SK-N-SH treated with all-trans-retinoic acid at 6 μM for 48 hours (cell line): ENCODE measurements around the gene CD79A.

Experiments
- ATAC-seq: fragments of 200-7000 bp; cut with Tn5 transposase; 3 replicates; pipeline ENCODE4 v1.9.1; 2020; ENCODE audit warnings: mild to moderate bottlenecking, moderate library complexity
- ARNTL ChIP-seq: fragments of 450-650 bp; formaldehyde crosslinking; IDR thresholded peaks from 2 replicates; pipeline ENCODE4 v1.5.0; 2020; ENCODE audit warnings: low read depth, mild to moderate bottlenecking, moderate library complexity, borderline replicate concordance
- BACH2 ChIP-seq: fragments of 250-450 bp; sonication (Bioruptor Pico); IDR thresholded peaks from 2 replicates; pipeline ENCODE4 v1.9.0; 2021; ENCODE audit warnings: mild to moderate bottlenecking, borderline replicate concordance
- CSDC2 ChIP-seq: fragments of 250-450 bp; sonication (Bioruptor Pico); IDR thresholded peaks from 2 replicates; pipeline ENCODE4 v1.5.0; 2020; ENCODE audit warnings: mild to moderate bottlenecking, moderate library complexity
- CSRNP3 ChIP-seq: fragments of 250-450 bp; sonication (Bioruptor Pico); IDR thresholded peaks from 2 replicates; pipeline ENCODE4 v1.5.1; 2021; ENCODE audit warnings: mild to moderate bottlenecking, moderate library complexity
- ESRRG ChIP-seq: fragments of 250-450 bp; sonication (Bioruptor Pico); IDR thresholded peaks from 2 replicates; pipeline ENCODE4 v1.6.1; 2021; ENCODE audit warnings: mild to moderate bottlenecking
- GLIS3 ChIP-seq: fragments of 250-450 bp; sonication (Bioruptor Pico); IDR thresholded peaks from 2 replicates; pipeline ENCODE4 v1.5.0; 2020; ENCODE audit warnings: mild to moderate bottlenecking, moderate library complexity
- ISL1 ChIP-seq: fragments of 250-450 bp; sonication (Bioruptor Pico); IDR thresholded peaks from 2 replicates; pipeline ENCODE4 v2.1.2; 2022; ENCODE audit warnings: mild to moderate bottlenecking, moderate library complexity
- OSR1 ChIP-seq: fragments of 250-450 bp; sonication (Bioruptor Pico); IDR thresholded peaks from 2 replicates; pipeline ENCODE4 v1.8.0; 2022; ENCODE audit warnings: moderate library complexity, mild to moderate bottlenecking, inconsistent platforms
- PATZ1 ChIP-seq: fragments of 250-450 bp; sonication (Bioruptor Pico); IDR thresholded peaks from 2 replicates; pipeline ENCODE4 v1.8.0; 2020; ENCODE audit warnings: mild to moderate bottlenecking, moderate library complexity, borderline replicate concordance
- POU6F1 ChIP-seq: fragments of 250-450 bp; sonication (Bioruptor Pico); IDR thresholded peaks from 2 replicates; pipeline ENCODE4 v1.8.0; 2021; ENCODE audit warnings: low read depth, mild to moderate bottlenecking, moderate library complexity, borderline replicate concordance
- PPARA ChIP-seq: fragments of 250-450 bp; sonication (Bioruptor Pico); IDR thresholded peaks from 2 replicates; pipeline ENCODE4 v1.5.0; 2020; ENCODE audit warnings: mild to moderate bottlenecking, borderline replicate concordance
- RARB ChIP-seq: fragments of 250-450 bp; sonication (Bioruptor Pico); IDR thresholded peaks from 2 replicates; pipeline ENCODE4 v1.8.0; 2021; ENCODE audit warnings: mild to moderate bottlenecking, moderate library complexity
- SNAI2 ChIP-seq: fragments of 250-450 bp; sonication (Bioruptor Pico); IDR thresholded peaks from 2 replicates; pipeline ENCODE4 v1.5.0; 2020; ENCODE audit warnings: mild to moderate bottlenecking, moderate library complexity
- TCF4 ChIP-seq: fragments of 250-450 bp; sonication (Bioruptor Pico); IDR thresholded peaks from 2 replicates; pipeline ENCODE4 v1.8.0; 2021; ENCODE audit warnings: mild to moderate bottlenecking, moderate library complexity, borderline replicate concordance
- TOX ChIP-seq: fragments of 250-450 bp; sonication (Bioruptor Pico); IDR thresholded peaks from 2 replicates; pipeline ENCODE4 v1.8.0; 2021; ENCODE audit warnings: mild to moderate bottlenecking, moderate library complexity, borderline replicate concordance
- ZC3H10 ChIP-seq: fragments of 250-450 bp; sonication (Bioruptor Pico); IDR thresholded peaks from 2 replicates; pipeline ENCODE4 v1.5.1; 2021; ENCODE audit warnings: mild to moderate bottlenecking, moderate library complexity
- ZFP3 ChIP-seq: fragments of 250-450 bp; sonication (Bioruptor Pico); IDR thresholded peaks from 2 replicates; pipeline ENCODE4 v1.5.0; 2020; ENCODE audit warnings: mild to moderate bottlenecking, moderate library complexity
- ZFP30 ChIP-seq: fragments of 450-650 bp; formaldehyde crosslinking; IDR thresholded peaks from 2 replicates; pipeline ENCODE4 v1.5.0; 2022; ENCODE audit warnings: mild to moderate bottlenecking, moderate library complexity
- ZNF8 ChIP-seq: fragments of 450-650 bp; formaldehyde crosslinking; IDR thresholded peaks from 2 replicates; pipeline ENCODE4 v1.5.0; 2020; ENCODE audit warnings: mild to moderate bottlenecking, moderate library complexity
- TF ChIP-seq, protein P1 (sequence below): fragments of 250-450 bp; sonication (Bioruptor Pico); IDR thresholded peaks from 2 replicates; pipeline ENCODE4 v1.5.1; 2020; ENCODE audit warnings: low read depth, mild to moderate bottlenecking, moderate library complexity

The CD79A gene

DNA sequence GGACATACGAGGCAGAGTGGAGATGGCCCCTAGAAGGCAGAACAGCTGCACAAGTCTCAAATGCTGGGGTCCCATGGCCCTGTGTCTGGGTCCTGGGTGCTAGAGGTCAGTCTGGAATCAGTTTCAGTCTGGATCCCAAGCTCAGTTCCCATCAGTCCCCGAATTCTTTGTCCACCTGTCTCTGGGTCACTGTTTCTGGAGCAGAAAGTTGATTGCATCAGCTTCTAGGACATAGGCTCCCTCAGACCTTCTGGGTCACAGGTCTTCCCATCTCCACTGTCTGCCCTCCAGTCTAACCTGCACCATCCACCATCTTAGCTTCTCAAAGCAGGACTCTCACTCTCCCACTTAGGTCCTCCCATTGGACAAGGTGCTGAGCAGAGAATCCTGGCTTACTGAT is 37.9 kb upstream of the CD79A start (continued):
- TF ChIP-seq PATZ1 (CRISPR knock-in tag) (no peak), ZFP30 (CRISPR knock-in tag) (no peak)
- TF ChIP-seq, all 23 proteins: peak for 0

DNA sequence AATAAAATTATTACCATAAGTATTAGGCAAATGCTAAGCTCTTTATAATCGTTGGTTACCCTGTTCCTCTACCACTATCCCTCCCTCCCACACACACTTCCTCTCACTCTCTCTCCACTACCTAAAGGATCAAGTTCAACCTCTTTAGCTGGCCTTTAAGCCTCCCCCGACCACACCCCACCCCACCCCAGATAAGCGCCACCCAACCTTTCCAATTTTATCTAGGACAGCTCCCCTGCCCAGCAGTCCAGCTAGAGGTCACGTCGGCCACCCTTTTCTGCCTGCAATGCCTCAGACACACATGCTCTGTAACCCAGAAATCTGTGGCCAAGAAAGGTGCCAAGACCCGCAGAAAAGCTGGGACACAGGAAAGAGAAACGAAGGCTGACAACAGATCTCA is 33.7 kb upstream of the CD79A start:
- TF ChIP-seq GLIS3 (CRISPR knock-in tag) (no peak), ZFP3 (CRISPR knock-in tag) (no peak)
- no peak for ATAC-seq

GRCh38 chr19:41844601-41845000 is 32.5 kb upstream of the CD79A start, which contains the start of gene LYPD4:
Gene LYPD4, minus strand, starts transcription at chr19:41844683. Its CDS starts 5,398 bp downstream, at chr19:41839285.
- ATAC-seq, result peak; percentile 38; the same call in 1 of the 3 replicates

DNA sequence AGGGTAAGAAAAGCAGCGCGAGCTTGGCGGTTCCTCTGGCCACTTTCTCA is 32.3 kb upstream of the CD79A start, which contains the start of gene DMRTC2:
Gene DMRTC2, plus strand, starts transcription at position 42 of the 50 bp plus-strand sequence. CDS start 2,387 bp downstream, outside the sequence.
- ATAC-seq, result no peak
- TF ChIP-seq ISL1 (no peak), PATZ1 (CRISPR knock-in tag) (no peak), ZFP3 (CRISPR knock-in tag) (no peak), OSR1 (CRISPR knock-in tag) (no peak), CSRNP3 (no peak), ZFP30 (CRISPR knock-in tag) (no peak), TOX (no peak), BACH2 (CRISPR knock-in tag) (no peak), TCF4 (CRISPR knock-in tag) (no peak), CSDC2 (CRISPR knock-in tag) (no peak), SNAI2 (CRISPR knock-in tag) (no peak), ZC3H10 (CRISPR knock-in tag) (no peak), ZNF8 (CRISPR knock-in tag) (no peak), ESRRG (CRISPR knock-in tag) (no peak), PPARA (no peak), GLIS3 (CRISPR knock-in tag) (no peak), RARB (no peak), POU6F1 (CRISPR knock-in tag) (no peak)
- TF ChIP-seq, protein P1, sequence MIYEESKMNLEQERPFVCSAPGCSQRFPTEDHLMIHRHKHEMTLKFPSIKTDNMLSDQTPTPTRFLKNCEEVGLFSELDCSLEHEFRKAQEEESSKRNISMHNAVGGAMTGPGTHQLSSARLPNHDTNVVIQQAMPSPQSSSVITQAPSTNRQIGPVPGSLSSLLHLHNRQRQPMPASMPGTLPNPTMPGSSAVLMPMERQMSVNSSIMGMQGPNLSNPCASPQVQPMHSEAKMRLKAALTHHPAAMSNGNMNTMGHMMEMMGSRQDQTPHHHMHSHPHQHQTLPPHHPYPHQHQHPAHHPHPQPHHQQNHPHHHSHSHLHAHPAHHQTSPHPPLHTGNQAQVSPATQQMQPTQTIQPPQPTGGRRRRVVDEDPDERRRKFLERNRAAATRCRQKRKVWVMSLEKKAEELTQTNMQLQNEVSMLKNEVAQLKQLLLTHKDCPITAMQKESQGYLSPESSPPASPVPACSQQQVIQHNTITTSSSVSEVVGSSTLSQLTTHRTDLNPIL, result no peak
- TF ChIP-seq, all 23 proteins: peak for 0

More at GRCh38 chr19:41844601-41845000, 32.5 kb upstream of the CD79A start, which contains the start of gene LYPD4:
- no peak for TF ChIP-seq PPARA
- TF ChIP-seq OSR1 (CRISPR knock-in tag), result no peak
- no peak for TF ChIP-seq SNAI2 (CRISPR knock-in tag)
- TF ChIP-seq, protein P1, result no peak
- no peak for TF ChIP-seq TOX
- TF ChIP-seq ZFP30 (CRISPR knock-in tag), result no peak
- no peak for TF ChIP-seq ARNTL (CRISPR knock-in tag)
- TF ChIP-seq ZFP3 (CRISPR knock-in tag), result no peak
- no peak for TF ChIP-seq TCF4 (CRISPR knock-in tag)
- no peak for TF ChIP-seq BACH2 (CRISPR knock-in tag)
- no peak for TF ChIP-seq ESRRG (CRISPR knock-in tag)
